Effector memory CD4-positive, alpha-beta T cell (primary cell): ENCODE measurements around the gene KRTAP5-7.

ENCODE experiments used
- DNase-seq, 3 donors: peaks; one replicate each; pipeline ENCODE4 v3.0.0-alpha.2; 2020
- H3K27ac ChIP-seq: 2 replicates; pipeline ENCODE4 v1.7.0; 2013; ENCODE audit warnings: mild to moderate bottlenecking, low read length, moderate library complexity; ENCODE audit not compliant: insufficient read depth, poor library complexity, severe bottlenecking
- H3K27me3 ChIP-seq: replicated peaks from 2 replicates; pipeline ENCODE4 v1.7.0; 2013; ENCODE audit warnings: mild to moderate bottlenecking, low read length; ENCODE audit not compliant: insufficient read depth, control insufficient read depth, poor library complexity, severe bottlenecking
- H3K36me3 ChIP-seq: 2 replicates; pipeline ENCODE4 v1.7.0; 2013; ENCODE audit warnings: mild to moderate bottlenecking, low read length, moderate library complexity; ENCODE audit not compliant: control insufficient read depth, insufficient read depth
- H3K4me1 ChIP-seq: 2 replicates; pipeline ENCODE4 v1.7.0; 2013; ENCODE audit warnings: low read length, mild to moderate bottlenecking; ENCODE audit not compliant: control insufficient read depth, insufficient read depth, poor library complexity, severe bottlenecking
- H3K4me3 ChIP-seq: 2 replicates; pipeline ENCODE4 v1.7.0; 2013; ENCODE audit warnings: low read length, low read depth, mild to moderate bottlenecking; ENCODE audit not compliant: insufficient read depth, poor library complexity, severe bottlenecking
- H3K9me3 ChIP-seq: 2 replicates; pipeline ENCODE4 v1.7.0; 2013; ENCODE audit warnings: mild to moderate bottlenecking, low read length, moderate library complexity; ENCODE audit not compliant: control insufficient read depth

KRTAP5-7 gene

DNA sequence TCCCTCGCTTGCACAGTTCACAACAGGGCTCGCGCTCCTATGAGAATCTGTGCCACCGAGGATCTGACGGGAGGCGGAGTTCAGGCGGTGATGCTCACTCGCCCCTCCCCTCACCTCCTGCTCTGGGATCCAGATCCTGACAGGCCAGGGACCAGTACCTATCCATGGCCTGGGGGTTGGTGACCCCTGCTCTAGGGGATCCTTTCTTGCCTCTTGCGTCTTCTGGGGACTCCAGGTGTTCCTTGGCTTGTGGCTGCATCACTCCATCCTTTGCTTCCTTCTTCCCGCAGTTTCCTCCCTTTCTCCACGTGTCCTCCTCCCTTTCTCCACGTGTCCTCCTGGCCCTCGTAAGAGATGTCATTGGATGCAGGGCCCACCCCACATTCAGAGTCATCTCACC, 30.6 kb upstream of the KRTAP5-7 start:
- H3K4me3 ChIP-seq: no peak overlapping the region
- peaks cover 80% of the 10 kb centered on the region for H3K36me3 ChIP-seq
- no peak for DNase-seq
- H3K9me3 ChIP-seq: no peaks in the 10 kb centered on the region
- H3K27me3 ChIP-seq: no peaks in the 10 kb centered on the region
- H3K27ac ChIP-seq: no peak overlapping the region
- H3K4me1 ChIP-seq: no peaks in the 10 kb centered on the region

GRCh38 chr11:71498091-71498490, 29.0 kb upstream of the KRTAP5-7 start:
- no peaks in the 10 kb centered on the region for H3K27me3 ChIP-seq
- no peak overlapping the region for H3K4me3 ChIP-seq
- no peaks in the 10 kb centered on the region for H3K4me1 ChIP-seq
- no peaks in the 10 kb centered on the region for H3K9me3 ChIP-seq
- DNase-seq: no peak
- peaks cover 76% of the 10 kb centered on the region for H3K36me3 ChIP-seq
- no peak overlapping the region for H3K27ac ChIP-seq

DNA sequence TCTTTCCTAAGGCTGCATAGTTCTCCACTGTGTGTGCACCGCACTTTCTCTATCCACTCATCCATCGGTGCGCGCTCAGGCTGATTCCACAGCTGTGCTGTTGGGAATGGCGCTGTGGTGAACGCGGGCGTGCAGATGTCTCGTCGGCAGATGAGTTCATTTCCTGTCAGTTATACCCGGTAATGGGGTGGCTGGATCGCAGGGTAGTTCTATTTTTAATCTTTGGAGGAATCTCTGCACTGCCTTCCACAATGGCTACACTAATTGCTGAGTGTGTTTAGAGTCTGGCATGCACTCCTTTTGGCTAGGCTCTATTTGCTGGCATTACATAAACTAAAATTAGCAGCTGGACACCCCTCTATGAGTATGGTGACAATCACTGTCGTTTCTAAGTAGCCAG, 27.9 kb upstream of the KRTAP5-7 start:
- Histone ChIP-seq H3K4me1 (no peaks in the 10 kb centered on the region), H3K9me3 (no peaks in the 10 kb centered on the region), H3K27ac (no peak overlapping the region), H3K36me3 (peaks cover 79% of the 10 kb centered on the region), H3K4me3 (no peak overlapping the region), H3K27me3 (no peaks in the 10 kb centered on the region)
- DNase-seq: no peak

DNA sequence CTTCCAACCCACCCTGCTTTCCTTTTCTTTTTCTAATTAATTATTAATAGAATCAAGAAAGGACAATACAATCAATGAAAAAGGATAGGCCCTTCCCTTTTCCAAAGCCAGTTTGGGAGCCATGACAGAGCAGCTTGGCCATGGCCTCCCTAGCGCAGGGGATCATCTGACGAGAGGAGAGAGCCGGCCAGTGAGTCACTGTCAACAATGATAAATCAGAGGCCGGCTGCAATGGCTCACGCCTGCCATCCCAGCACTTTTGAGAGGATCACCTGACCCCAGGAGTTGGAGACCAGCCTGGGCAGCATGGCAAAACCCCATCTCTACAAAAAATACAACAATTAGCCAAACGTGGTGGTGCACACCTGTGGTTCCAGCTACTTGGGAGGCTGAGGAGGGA, 27.5 kb upstream of the KRTAP5-7 start:
- H3K36me3 ChIP-seq: peaks cover 76% of the 10 kb centered on the region

GRCh38 chr11:71500601-71501021, 26.5 kb upstream of the KRTAP5-7 start:
- H3K4me3 ChIP-seq: no peak overlapping the region
- H3K27ac ChIP-seq: no peak overlapping the region
- DNase-seq: no peak
- no peaks in the 10 kb centered on the region for H3K9me3 ChIP-seq
- peaks cover 67% of the 10 kb centered on the region for H3K36me3 ChIP-seq
- no peaks in the 10 kb centered on the region for H3K27me3 ChIP-seq
- H3K4me1 ChIP-seq: no peaks in the 10 kb centered on the region

More for the DNA sequence above, 27.5 kb upstream of the KRTAP5-7 start:
- Histone ChIP-seq H3K27ac (no peak overlapping the region), H3K4me1 (no peaks in the 10 kb centered on the region), H3K27me3 (no peaks in the 10 kb centered on the region), H3K9me3 (no peaks in the 10 kb centered on the region), H3K4me3 (no peak overlapping the region)
- DNase-seq: no peak

DNA sequence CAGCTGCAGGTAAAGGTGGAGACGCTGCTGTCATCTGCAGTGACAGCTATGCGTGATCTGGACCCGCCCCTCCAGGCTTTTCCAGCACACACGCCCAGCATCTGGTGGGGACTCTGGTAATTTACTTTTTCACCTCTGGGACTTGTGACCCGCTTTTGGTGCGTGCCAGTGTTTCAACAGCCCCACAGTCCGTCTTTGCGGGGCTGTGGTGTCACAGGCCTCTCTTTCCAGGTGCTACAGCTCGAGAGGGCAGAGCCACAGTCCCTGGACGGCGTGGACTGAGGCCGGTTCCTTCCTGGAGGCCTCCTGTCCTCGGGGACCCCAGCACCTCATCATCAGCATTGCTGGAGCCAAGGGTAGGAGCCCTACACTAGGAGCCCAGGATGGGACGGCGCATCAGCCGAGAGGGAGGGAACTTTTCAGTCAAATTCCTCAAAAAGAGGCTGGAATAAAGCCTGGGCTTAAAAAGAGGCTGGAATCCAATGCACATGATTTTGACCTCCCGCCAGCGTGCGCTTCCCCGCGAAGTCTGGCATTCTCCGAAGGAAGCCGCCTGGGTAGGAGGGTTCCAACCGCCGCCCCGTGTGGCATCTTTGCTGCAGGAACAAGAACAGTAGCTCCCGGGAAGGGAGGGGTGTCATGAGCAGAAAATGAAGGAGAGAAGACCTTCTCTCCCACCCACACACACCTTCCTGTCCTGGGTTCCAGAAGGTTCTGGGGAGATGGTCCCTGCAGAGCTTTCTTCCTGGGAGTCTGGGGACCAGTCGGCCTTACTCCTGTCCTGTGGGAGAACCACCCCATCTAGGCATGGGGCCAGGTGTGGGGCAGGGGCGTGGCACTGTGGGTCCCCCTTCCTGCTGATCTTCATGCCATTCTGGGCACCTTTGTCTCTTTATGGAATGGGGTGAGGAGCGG, 25.7 kb upstream of the KRTAP5-7 start:
- H3K4me3 ChIP-seq: no peak overlapping the region
- H3K4me1 ChIP-seq: no peaks in the 10 kb centered on the region
- H3K27ac ChIP-seq: no peak overlapping the region
- DNase-seq: no peak
- H3K9me3 ChIP-seq: no peaks in the 10 kb centered on the region
- H3K36me3 ChIP-seq: peaks cover 60% of the 10 kb centered on the region
- H3K27me3 ChIP-seq: no peaks in the 10 kb centered on the region

DNA sequence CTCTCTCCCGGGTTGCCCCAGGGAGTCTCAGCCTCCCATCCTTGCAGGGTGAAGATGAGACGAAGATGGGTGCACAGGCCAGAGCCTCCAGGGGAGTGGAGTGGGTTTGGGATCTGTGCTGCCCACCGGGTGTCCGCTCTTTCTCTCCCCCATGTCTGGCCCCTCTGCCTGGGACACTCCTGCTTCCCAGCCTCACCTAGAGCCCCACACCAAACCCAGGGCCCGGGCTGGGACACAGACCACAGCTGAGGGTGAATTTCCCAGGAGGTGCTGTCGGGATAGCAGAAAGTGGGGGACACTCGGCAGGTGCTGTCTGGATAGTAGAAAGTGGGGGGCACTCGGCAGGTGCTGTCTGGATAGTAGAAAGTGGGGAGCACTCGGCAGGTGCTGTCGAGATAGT, 25.0 kb upstream of the KRTAP5-7 start:
- no peak overlapping the region for H3K27ac ChIP-seq
- no peaks in the 10 kb centered on the region for H3K4me1 ChIP-seq
- no peak overlapping the region for H3K4me3 ChIP-seq
- peaks cover 53% of the 10 kb centered on the region for H3K36me3 ChIP-seq
- DNase-seq: no peak
- H3K9me3 ChIP-seq: peaks cover 4% of the 10 kb centered on the region
- H3K27me3 ChIP-seq: no peaks in the 10 kb centered on the region

DNA sequence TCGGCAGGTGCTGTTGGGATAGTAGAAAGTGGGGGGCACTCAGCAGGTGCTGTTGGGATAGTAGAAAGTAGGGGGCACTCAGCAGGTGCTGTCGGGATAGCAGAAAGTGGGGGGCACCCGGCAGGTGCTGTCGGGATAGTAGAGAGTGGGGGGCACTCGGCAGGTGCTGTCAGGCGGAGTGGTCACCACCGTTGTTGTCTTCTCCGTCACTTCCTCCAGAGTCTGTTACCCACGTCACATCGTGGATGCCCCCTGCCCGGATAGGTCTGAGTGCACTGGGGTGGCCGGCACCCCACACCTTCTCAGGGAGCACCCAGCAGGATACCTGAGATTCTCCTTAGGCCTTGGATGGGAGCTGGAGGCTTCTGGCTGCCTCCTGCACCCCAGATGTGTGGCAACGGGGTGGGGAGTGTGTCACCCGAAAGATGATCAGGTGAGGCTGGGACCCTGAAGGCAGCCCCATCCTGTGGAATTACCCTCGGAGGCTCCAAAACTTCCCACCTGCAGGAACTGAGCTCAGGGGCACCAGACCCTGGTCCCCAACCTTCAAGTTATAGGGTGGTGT, 24.1 kb upstream of the KRTAP5-7 start:
- H3K9me3 ChIP-seq: peaks cover 4% of the 10 kb centered on the region
- no peaks in the 10 kb centered on the region for H3K27me3 ChIP-seq
- DNase-seq: no peak
- peaks cover 44% of the 10 kb centered on the region for H3K36me3 ChIP-seq
- H3K4me3 ChIP-seq: no peak overlapping the region
- H3K27ac ChIP-seq: no peak overlapping the region
- H3K4me1 ChIP-seq: no peaks in the 10 kb centered on the region

DNA sequence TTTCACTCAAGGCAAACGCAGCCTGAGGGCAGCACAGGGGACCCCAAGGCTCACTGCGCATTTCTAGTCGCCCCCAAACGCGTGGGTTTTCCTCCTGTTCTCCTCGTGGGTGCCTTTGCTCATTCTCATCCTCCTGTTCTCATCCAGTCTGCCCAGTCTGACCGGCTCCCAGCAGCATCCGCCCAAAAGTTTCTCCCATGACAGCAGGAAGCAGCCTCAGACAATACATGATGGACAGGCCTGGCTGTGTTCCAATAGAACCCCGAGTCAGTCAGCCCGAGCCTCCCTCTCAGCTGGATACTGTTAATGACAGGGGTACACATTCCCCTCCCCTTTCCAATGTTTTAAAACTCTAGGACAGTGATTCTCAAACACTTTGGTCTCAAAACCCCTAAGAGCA, 22.5 kb upstream of the KRTAP5-7 start:
- Histone ChIP-seq H3K27ac (no peak overlapping the region), H3K36me3 (peaks cover 28% of the 10 kb centered on the region), H3K4me3 (no peak overlapping the region), H3K4me1 (no peaks in the 10 kb centered on the region), H3K27me3 (no peaks in the 10 kb centered on the region), H3K9me3 (peaks cover 4% of the 10 kb centered on the region)
- DNase-seq: no peak

DNA sequence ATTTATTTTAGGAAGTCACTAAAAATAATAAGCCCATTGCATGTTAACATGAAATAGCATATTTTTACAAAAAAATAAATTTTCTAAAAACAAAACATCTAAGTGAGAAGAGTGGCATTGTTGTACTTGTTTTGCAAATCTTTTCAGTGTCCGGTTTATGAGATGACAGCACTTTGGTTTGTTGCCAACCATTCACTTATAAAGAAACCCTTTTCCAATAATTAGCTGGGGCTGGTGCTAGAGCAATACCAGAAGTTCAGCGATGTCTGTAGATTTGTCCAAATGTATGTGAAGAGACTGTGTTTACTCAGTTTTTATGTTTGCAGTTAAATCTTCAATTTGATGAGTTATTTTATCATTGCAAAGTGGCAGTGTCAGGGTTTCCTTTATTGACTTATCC, 22.1 kb upstream of the KRTAP5-7 start:
- Histone ChIP-seq H3K9me3 (peaks cover 4% of the 10 kb centered on the region), H3K4me3 (no peak overlapping the region), H3K27ac (no peak overlapping the region), H3K27me3 (no peaks in the 10 kb centered on the region), H3K4me1 (no peaks in the 10 kb centered on the region), H3K36me3 (peaks cover 24% of the 10 kb centered on the region)
- no peak for DNase-seq
